ENCODE data around the gene ISG20L2. TPM values are rescaled to one million over a fixed set of nuclear protein-coding genes. Genes with fewer than 3 reads are reported as not detected.

Gene ISG20L2
- total and polyA plus RNA-seq, 2 donors (not counting 1 experiment from before 2014, with no cell fraction given): 5.8 to 23.6 TPM

- Histone ChIP-seq H3K27me3 (ENCODE audit: control insufficient read depth, insufficient read depth, low read length) (no peaks in the 10 kb centered on the region), H2AFZ (ENCODE audit: low read length) (no peak overlapping the region), H3K9ac (ENCODE audit: insufficient read depth, low read length) (peak overlapping the region; percentile 89), H3K4me1 (ENCODE audit: control insufficient read depth, extremely low read depth, insufficient read depth, low read length) (peaks cover 34% of the 10 kb centered on the region), H3K36me3 (ENCODE audit: control insufficient read depth, insufficient read depth, low read length) (peaks cover under 1% of the 10 kb centered on the region), H3K4me3 (replicated peaks in 1 of 4; ENCODE audit: control extremely low read depth in 1 of 4, insufficient read depth in 1 of 4, low read depth in 3 of 4, low read length in 4 of 4) (peak overlapping the region; percentile 83 to 95 (median 90)), H3K79me2 (ENCODE audit: control insufficient read depth, insufficient read depth, low read length) (peaks cover 60% of the 10 kb centered on the region), H3K9me3 (ENCODE audit: control insufficient read depth, insufficient read depth, low read depth, low read length) (no peaks in the 10 kb centered on the region), H4K20me1 (ENCODE audit: control insufficient read depth, extremely low read depth, insufficient read depth, low read length) (no peaks in the 10 kb centered on the region), H3K4me2 (ENCODE audit: extremely low read depth, insufficient read depth, low read length) (peak overlapping the region; percentile 84), H3K27ac (ENCODE audit: insufficient read depth, low read length) (peak overlapping the region; percentile 100)
- peak; percentile 29 to 34 for DNase-seq (ENCODE audit: low read depth in 2 of 2)
- TF ChIP-seq EZH2 (IDR thresholded peaks at IDR 0.05; ENCODE audit: low read length, missing control alignments) (no peak), CTCF (conservative IDR thresholded peaks at IDR 0.05 in 1 of 2, IDR thresholded peaks at IDR 0.05 in 1 of 2; ENCODE audit: low read depth in 1 of 2, low read length in 2 of 2) (no peak)
Measured at GRCh38 chr1:156750711-156751450, 22.3 kb upstream of the ISG20L2 start.

GRCh38 chr1:156750191-156750672, 21.7 kb upstream of the ISG20L2 start:
- peak in 1 of 2 donors; percentile 38 for DNase-seq (ENCODE audit: low read depth in 2 of 2)
- Histone ChIP-seq H3K4me1 (ENCODE audit: control insufficient read depth, extremely low read depth, insufficient read depth, low read length) (peaks cover 38% of the 10 kb centered on the region), H2AFZ (ENCODE audit: low read length) (no peak overlapping the region)

More at GRCh38 chr1:156750191-156750672, 21.7 kb upstream of the ISG20L2 start:
- H3K27ac ChIP-seq (ENCODE audit: insufficient read depth, low read length): peak overlapping the region; percentile 100
- TF ChIP-seq CTCF (conservative IDR thresholded peaks at IDR 0.05 in 1 of 2, IDR thresholded peaks at IDR 0.05 in 1 of 2; ENCODE audit: low read depth in 1 of 2, low read length in 2 of 2) (no peak), EZH2 (IDR thresholded peaks at IDR 0.05; ENCODE audit: low read length, missing control alignments) (no peak)
- peak overlapping the region; percentile 84 for H3K4me2 ChIP-seq (ENCODE audit: extremely low read depth, insufficient read depth, low read length)
- no peaks in the 10 kb centered on the region for H3K9me3 ChIP-seq (ENCODE audit: control insufficient read depth, insufficient read depth, low read depth, low read length)
- peak overlapping the region; percentile 89 for H3K9ac ChIP-seq (ENCODE audit: insufficient read depth, low read length)
- no peaks in the 10 kb centered on the region for H3K27me3 ChIP-seq (ENCODE audit: control insufficient read depth, insufficient read depth, low read length)
- H3K79me2 ChIP-seq (ENCODE audit: control insufficient read depth, insufficient read depth, low read length): peaks cover 66% of the 10 kb centered on the region
- H3K36me3 ChIP-seq (ENCODE audit: control insufficient read depth, insufficient read depth, low read length): peaks cover 2% of the 10 kb centered on the region
- H3K4me3 ChIP-seq (replicated peaks in 1 of 4; ENCODE audit: control extremely low read depth in 1 of 4, insufficient read depth in 1 of 4, low read depth in 3 of 4, low read length in 4 of 4): peak overlapping the region; percentile 83 to 95 (median 90)
- H4K20me1 ChIP-seq (ENCODE audit: control insufficient read depth, extremely low read depth, insufficient read depth, low read length): no peaks in the 10 kb centered on the region

Measured in fibroblast of lung (primary cell).